Hepatocyte (in vitro differentiated cells): ENCODE results near the gene TLK2. TPM values are rescaled to one million over a fixed set of nuclear protein-coding genes. Genes with fewer than 3 reads are reported as not detected.

Experiments used
- DNase-seq: peaks from one replicate; pipeline ENCODE4 v3.0.0-alpha.2; 2016; ENCODE audit warnings: low spot score
- H2AFZ ChIP-seq: fragments of 200-600 bp; sonication (generic); 2 replicates; pipeline ENCODE4 v1.6.0; 2016; ENCODE audit warnings: antibody characterized with exemption, mild to moderate bottlenecking
- H3K27ac ChIP-seq: fragments of 200-600 bp; sonication (generic); 2 replicates; pipeline ENCODE4 v1.5.1; 2016; ENCODE audit warnings: mild to moderate bottlenecking
- H3K27me3 ChIP-seq: fragments of 200-600 bp; sonication (generic); 2 replicates; pipeline ENCODE4 v1.6.1; 2016
- H3K36me3 ChIP-seq: fragments of 200-600 bp; sonication (generic); replicated peaks from 2 replicates; pipeline ENCODE4 v1.5.1; 2016; ENCODE audit warnings: low read depth; ENCODE audit not compliant: insufficient read depth
- H3K4me1 ChIP-seq: fragments of 200-600 bp; sonication (generic); 2 replicates; pipeline ENCODE4 v1.5.1; 2016; ENCODE audit warnings: mild to moderate bottlenecking, moderate library complexity; ENCODE audit not compliant: insufficient read depth
- H3K4me2 ChIP-seq: fragments of 200-600 bp; sonication (generic); 2 replicates; pipeline ENCODE4 v1.6.0; 2016
- H3K4me3 ChIP-seq: fragments of 200-600 bp; sonication (generic); 2 replicates; pipeline ENCODE4 v1.5.1; 2016; ENCODE audit warnings: mild to moderate bottlenecking
- H3K79me2 ChIP-seq: fragments of 200-600 bp; sonication (generic); 2 replicates; pipeline ENCODE4 v1.6.0; 2017; ENCODE audit warnings: mild to moderate bottlenecking
- H3K9me2 ChIP-seq: fragments of 200-600 bp; sonication (generic); replicated peaks from 2 replicates; pipeline ENCODE4 v1.6.0; 2017; ENCODE audit warnings: mild to moderate bottlenecking; ENCODE audit not compliant: insufficient read depth
- H3K9me3 ChIP-seq: fragments of 200-600 bp; sonication (generic); 2 replicates; pipeline ENCODE4 v1.5.1; 2016; ENCODE audit warnings: low read depth, mild to moderate bottlenecking
- H4K20me1 ChIP-seq: fragments of 200-600 bp; sonication (generic); 2 replicates; pipeline ENCODE4 v1.6.0; 2016; ENCODE audit warnings: mild to moderate bottlenecking; ENCODE audit not compliant: insufficient read depth, poor library complexity, severe bottlenecking
- CTCF ChIP-seq: fragments of 200-600 bp; sonication (generic); IDR thresholded peaks from 2 replicates; pipeline ENCODE4 v1.5.1; 2016; ENCODE audit warnings: antibody characterized with exemption, mild to moderate bottlenecking; ENCODE audit not compliant: poor library complexity
- EZH2 ChIP-seq: fragments of 200-600 bp; sonication (generic); IDR thresholded peaks from 2 replicates; pipeline ENCODE4 v1.6.1; 2016; ENCODE audit warnings: antibody characterized with exemption, mild to moderate bottlenecking, borderline replicate concordance
- EZH2phosphoT487 ChIP-seq: fragments of 200-600 bp; sonication (generic); IDR thresholded peaks from one replicate; pipeline ENCODE4 v1.6.1; 2018; ENCODE audit warnings: antibody characterized with exemption, mild to moderate bottlenecking, low read depth, moderate library complexity; ENCODE audit not compliant: unreplicated experiment, severe bottlenecking
- WGBS: methylation state at CpG from one replicate; pipeline ENCODE4 v1.1.6; 2016; ENCODE audit warnings: low lambda C conversion rate; ENCODE audit errors: missing lambda C conversion rate; 5-methylcytosine and 5-hydroxymethylcytosine counted together
- polyA plus RNA-seq: library from polyadenylated mRNA; unstranded; fragments of >200 nt; fragmentation: Nextera tagmentation; extraction: Ambion mirVana; gene quantifications from 2 replicates; pipeline ENCODE4 v1.2.1, GENCODE V29; 2016
- total RNA-seq: library from RNA; depleted of rRNA; stranded (reverse); fragments of >200 nt; gene quantifications from 2 replicates; pipeline ENCODE4 v1.2.3, GENCODE V29; 2014

The TLK2 gene
- total and polyA plus RNA-seq, 2 experiments from 2014 or later: 19.4 to 44.7 TPM

GRCh38 chr17:62628831-62629555 is 150.4 kb downstream of the TLK2 start:
- H3K27ac ChIP-seq: peak overlapping the region; percentile 96
- no peaks in the 10 kb centered on the region for H3K9me2 ChIP-seq
- H3K27me3 ChIP-seq: peaks cover 29% of the 10 kb centered on the region
- no peaks in the 10 kb centered on the region for H3K9me3 ChIP-seq
- peaks cover 8% of the 10 kb centered on the region for H4K20me1 ChIP-seq
- H3K4me1 ChIP-seq: peaks cover 16% of the 10 kb centered on the region
- peak overlapping the region; percentile 94 for H3K4me2 ChIP-seq
- H2AFZ ChIP-seq: no peak overlapping the region
- peaks cover 38% of the 10 kb centered on the region for H3K79me2 ChIP-seq
- H3K4me3 ChIP-seq: peak overlapping the region; percentile 63
- peak; percentile 55 for DNase-seq
- TF ChIP-seq CTCF (no peak), EZH2phosphoT487 (no peak), EZH2 (no peak)
- H3K36me3 ChIP-seq: no peaks in the 10 kb centered on the region
- 25% methylated on average over 16 of the region's 19 CpGs for WGBS

GRCh38 chr17:62629556-62630364 is 151.1 kb downstream of the TLK2 start:
- H3K4me3 ChIP-seq: peak overlapping the region; percentile 9
- no peaks in the 10 kb centered on the region for H3K9me2 ChIP-seq
- peaks cover 41% of the 10 kb centered on the region for H3K79me2 ChIP-seq
- H3K27me3 ChIP-seq: peaks cover 29% of the 10 kb centered on the region
- no peak for TF ChIP-seq EZH2phosphoT487
- no peak for TF ChIP-seq CTCF
- TF ChIP-seq EZH2: no peak
- peak overlapping the region; percentile 94 for H3K4me2 ChIP-seq
- H4K20me1 ChIP-seq: peaks cover 8% of the 10 kb centered on the region
- no peak overlapping the region for H2AFZ ChIP-seq
- no peaks in the 10 kb centered on the region for H3K9me3 ChIP-seq
- 75% methylated on average over 19 of the region's 19 CpGs for WGBS
- H3K27ac ChIP-seq: peak overlapping the region; percentile 96
- DNase-seq: no peak
- H3K36me3 ChIP-seq: no peaks in the 10 kb centered on the region
- H3K4me1 ChIP-seq: peaks cover 15% of the 10 kb centered on the region

GRCh38 chr17:62630365-62631085 is 151.9 kb downstream of the TLK2 start:
- whole genome bisulfite sequencing: 80% methylated on average over 12 of the region's 12 CpGs
- no peak for DNase-seq
- Histone ChIP-seq H3K79me2 (peaks cover 43% of the 10 kb centered on the region), H4K20me1 (peaks cover 8% of the 10 kb centered on the region), H3K4me1 (peaks cover 8% of the 10 kb centered on the region), H3K27me3 (peaks cover 29% of the 10 kb centered on the region), H3K27ac (peak overlapping the region; percentile 96), H3K4me2 (peak overlapping the region; percentile 94), H3K36me3 (no peaks in the 10 kb centered on the region), H3K9me2 (no peaks in the 10 kb centered on the region), H3K4me3 (no peak overlapping the region), H2AFZ (no peak overlapping the region), H3K9me3 (no peaks in the 10 kb centered on the region)
- TF ChIP-seq EZH2 (no peak), EZH2phosphoT487 (no peak), CTCF (no peak)
